Endodermal cell (in vitro differentiated cells): Measurements from ENCODE around the gene SOHLH1. TPM values are rescaled to one million over a fixed set of nuclear protein-coding genes. Genes with fewer than 3 reads are reported as not detected.

Experiments
- DNase-seq: peaks from one replicate; pipeline ENCODE4 v3.0.0-alpha.2; 2017
- H3K27ac ChIP-seq: 2 replicates; pipeline ENCODE4 v1.5.1; 2013; ENCODE audit warnings: mild to moderate bottlenecking, low read depth, low read length, moderate library complexity
- H3K27me3 ChIP-seq: 2 replicates; pipeline ENCODE4 v1.6.1; 2013; ENCODE audit warnings: mild to moderate bottlenecking, low read length, moderate library complexity; ENCODE audit not compliant: insufficient read depth, control insufficient read depth, poor library complexity, severe bottlenecking
- H3K36me3 ChIP-seq: 2 replicates; pipeline ENCODE4 v1.7.0; 2013; ENCODE audit warnings: mild to moderate bottlenecking, low read length, moderate library complexity; ENCODE audit not compliant: control insufficient read depth, insufficient read depth
- H3K4me1 ChIP-seq: one replicate; pipeline ENCODE4 v1.7.0; 2013; ENCODE audit warnings: low read length; ENCODE audit not compliant: control insufficient read depth, insufficient read depth
- H3K4me3 ChIP-seq: 2 replicates; pipeline ENCODE4 v1.5.1; 2013; ENCODE audit warnings: mild to moderate bottlenecking, low read length, moderate library complexity
- H3K9ac ChIP-seq: 2 replicates; pipeline ENCODE4 v1.6.1; 2013; ENCODE audit warnings: mild to moderate bottlenecking, low read length, moderate library complexity; ENCODE audit not compliant: poor library complexity, severe bottlenecking; ENCODE audit errors: extremely low read depth
- H3K9me3 ChIP-seq: 2 replicates; pipeline ENCODE4 v1.6.1; 2013; ENCODE audit warnings: mild to moderate bottlenecking, low read length, moderate library complexity; ENCODE audit not compliant: control insufficient read depth
- H3K27ac Mint-ChIP-seq: 2 replicates; pipeline ENCODE4 v1.8.0; 2020; ENCODE audit warnings: mixed read lengths
- H3K27me3 Mint-ChIP-seq: 2 replicates; pipeline ENCODE4 v1.8.0; 2021; ENCODE audit warnings: mild to moderate bottlenecking, mixed read lengths; ENCODE audit not compliant: insufficient read depth
- H3K36me3 Mint-ChIP-seq: 2 replicates; pipeline ENCODE4 v1.8.0; 2020; ENCODE audit warnings: low read depth, mixed read lengths
- H3K4me1 Mint-ChIP-seq: 2 replicates; pipeline ENCODE4 v1.8.0; 2020; ENCODE audit warnings: mixed read lengths
- H3K4me3 Mint-ChIP-seq: 2 replicates; pipeline ENCODE4 v1.8.0; 2020; ENCODE audit warnings: mild to moderate bottlenecking, moderate library complexity, mixed read lengths
- H3K9me3 Mint-ChIP-seq: 2 replicates; pipeline ENCODE4 v1.8.0; 2020; ENCODE audit warnings: mild to moderate bottlenecking, mixed read lengths
- WGBS, 2 experiments: methylation state at CpG; one replicate each; pipeline versions ENCODE4 v1.1.5 to v1.1.7; 2013; ENCODE audit warnings: missing lambda C conversion rate in 2 of 2, mixed read lengths in 1 of 2; ENCODE audit not compliant: insufficient coverage in 1 of 2, insufficient read length in 1 of 2; 5-methylcytosine and 5-hydroxymethylcytosine counted together
- total RNA-seq, 2 donors: library from RNA; stranded (reverse); fragmentation: NEBNext Ultra II Directional in 1 of 2; extraction: Animal tissue kit (Norgen Biotek cat#: 25700) in 1 of 2; gene quantifications; 2 replicates in 1 of 2; 3 replicates in 1 of 2; pipeline ENCODE4 v1.2.1, GENCODE V29; 2021
- TF ChIP-seq, protein P1 (sequence below): fragments of 200-600 bp; sonication (generic); conservative IDR thresholded peaks from 2 replicates; pipeline ENCODE4 v1.5.0; 2021; ENCODE audit warnings: antibody characterized with exemption, mild to moderate bottlenecking

SOHLH1 gene
- total RNA-seq, 2 donors from 2014 or later = not detected

DNA sequence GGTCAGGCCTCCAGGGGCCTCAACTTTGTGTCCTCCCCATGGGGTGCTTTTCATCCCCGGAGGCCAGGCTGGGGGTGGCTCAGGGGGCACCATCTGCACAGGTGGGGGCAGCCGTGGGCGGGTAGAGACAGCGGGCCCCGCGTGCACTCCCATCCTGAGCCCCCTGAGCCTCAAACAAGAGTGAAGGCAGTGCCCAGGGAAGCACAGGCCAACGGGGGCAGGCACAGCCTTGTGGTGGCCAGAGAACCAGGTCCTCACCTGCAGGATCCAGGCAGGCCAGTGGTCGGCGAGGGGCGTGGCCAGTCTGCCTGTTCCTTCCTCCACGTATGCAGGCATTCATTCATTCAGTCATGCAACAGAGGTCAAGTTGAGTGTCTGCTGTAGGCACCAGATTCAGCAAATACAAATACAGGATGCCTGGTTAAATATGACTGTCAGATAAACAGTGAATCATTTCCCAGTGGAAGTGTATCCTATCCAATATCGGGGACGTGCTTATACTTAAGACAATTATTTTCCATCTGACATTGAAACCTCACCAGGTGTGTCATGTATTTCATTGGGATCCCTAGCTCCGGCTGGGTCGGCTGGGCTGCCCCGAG lies 25.0 kb upstream of the SOHLH1 start:
- no peak for DNase-seq
- no peaks in the 10 kb centered on the region for H3K4me1 ChIP-seq
- Mint-ChIP-seq H3K27me3 (no peaks in the 10 kb centered on the region), H3K9me3 (no peaks in the 10 kb centered on the region), H3K27ac (no peak overlapping the region), H3K36me3 (no peaks in the 10 kb centered on the region), H3K4me1 (no peaks in the 10 kb centered on the region), H3K4me3 (no peak overlapping the region)
- H3K4me3 ChIP-seq = no peak overlapping the region
- H3K27ac ChIP-seq = no peak overlapping the region
- H3K27me3 ChIP-seq = no peaks in the 10 kb centered on the region
- TF ChIP-seq, protein P1, sequence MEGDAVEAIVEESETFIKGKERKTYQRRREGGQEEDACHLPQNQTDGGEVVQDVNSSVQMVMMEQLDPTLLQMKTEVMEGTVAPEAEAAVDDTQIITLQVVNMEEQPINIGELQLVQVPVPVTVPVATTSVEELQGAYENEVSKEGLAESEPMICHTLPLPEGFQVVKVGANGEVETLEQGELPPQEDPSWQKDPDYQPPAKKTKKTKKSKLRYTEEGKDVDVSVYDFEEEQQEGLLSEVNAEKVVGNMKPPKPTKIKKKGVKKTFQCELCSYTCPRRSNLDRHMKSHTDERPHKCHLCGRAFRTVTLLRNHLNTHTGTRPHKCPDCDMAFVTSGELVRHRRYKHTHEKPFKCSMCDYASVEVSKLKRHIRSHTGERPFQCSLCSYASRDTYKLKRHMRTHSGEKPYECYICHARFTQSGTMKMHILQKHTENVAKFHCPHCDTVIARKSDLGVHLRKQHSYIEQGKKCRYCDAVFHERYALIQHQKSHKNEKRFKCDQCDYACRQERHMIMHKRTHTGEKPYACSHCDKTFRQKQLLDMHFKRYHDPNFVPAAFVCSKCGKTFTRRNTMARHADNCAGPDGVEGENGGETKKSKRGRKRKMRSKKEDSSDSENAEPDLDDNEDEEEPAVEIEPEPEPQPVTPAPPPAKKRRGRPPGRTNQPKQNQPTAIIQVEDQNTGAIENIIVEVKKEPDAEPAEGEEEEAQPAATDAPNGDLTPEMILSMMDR = no peak
- WGBS, 2 experiments = 80 to 89% methylated on average over 5 to 16 of the region's 16 CpGs
- no peak overlapping the region for H3K9ac ChIP-seq
- H3K36me3 ChIP-seq = no peaks in the 10 kb centered on the region
- no peaks in the 10 kb centered on the region for H3K9me3 ChIP-seq

DNA sequence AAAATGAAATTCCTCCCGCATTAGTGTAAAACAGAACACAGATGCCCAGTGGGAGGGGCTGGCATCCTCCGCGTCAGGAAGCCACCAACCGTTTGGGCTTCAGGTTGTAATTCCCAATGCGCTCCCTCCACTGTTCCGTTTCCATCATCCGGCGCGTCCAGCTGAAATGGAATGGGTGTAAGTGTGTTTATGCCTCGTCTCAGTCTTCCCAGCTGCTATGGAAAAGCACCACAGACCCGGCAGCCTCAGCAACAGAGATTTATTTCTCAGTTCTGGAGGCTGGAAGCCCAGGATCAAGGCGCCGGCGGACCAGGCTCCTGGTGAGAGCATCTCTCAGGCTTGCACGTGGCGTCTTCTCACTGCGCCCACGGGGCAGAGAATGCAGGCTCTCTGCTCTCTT lies 23.1 kb upstream of the SOHLH1 start:
- no peaks in the 10 kb centered on the region for H3K27me3 Mint-ChIP-seq
- H3K9me3 Mint-ChIP-seq = no peaks in the 10 kb centered on the region
- H3K4me1 Mint-ChIP-seq = no peaks in the 10 kb centered on the region
- H3K27me3 ChIP-seq = no peaks in the 10 kb centered on the region
- no peaks in the 10 kb centered on the region for H3K9me3 ChIP-seq
- no peak overlapping the region for H3K27ac Mint-ChIP-seq
- H3K27ac ChIP-seq = no peak overlapping the region
- no peaks in the 10 kb centered on the region for H3K36me3 Mint-ChIP-seq
- 89 to 91% methylated on average over 15 to 18 of the region's 18 CpGs for WGBS, 2 experiments
- H3K36me3 ChIP-seq = no peaks in the 10 kb centered on the region
- H3K9ac ChIP-seq = no peak overlapping the region
- H3K4me3 ChIP-seq = no peak overlapping the region
- H3K4me3 Mint-ChIP-seq = no peak overlapping the region
- DNase-seq = no peak
- TF ChIP-seq, protein P1 = no peak
- no peaks in the 10 kb centered on the region for H3K4me1 ChIP-seq

DNA sequence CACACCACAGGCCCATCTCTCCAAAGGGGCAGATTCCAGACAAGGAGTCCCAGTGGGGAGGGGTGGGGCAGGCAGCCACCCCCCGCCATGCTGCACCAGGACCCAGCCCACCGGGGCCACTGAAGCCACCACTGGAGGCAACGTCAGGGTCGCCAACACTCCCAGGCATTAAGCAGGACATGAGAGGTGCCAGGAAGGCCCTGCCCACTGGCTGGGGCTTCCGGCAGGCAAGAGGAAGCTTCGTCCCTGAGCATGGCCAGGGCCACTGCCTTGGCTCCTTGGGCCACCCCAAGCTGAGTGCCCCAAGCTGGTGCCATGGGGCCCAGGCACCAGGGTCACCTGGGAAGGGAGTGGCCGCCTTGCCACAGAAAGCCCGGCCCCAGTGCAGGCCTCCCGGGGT lies 20.2 kb upstream of the SOHLH1 start:
- no peak overlapping the region for H3K4me3 Mint-ChIP-seq
- Histone ChIP-seq H3K9me3 (no peaks in the 10 kb centered on the region), H3K4me1 (no peaks in the 10 kb centered on the region), H3K9ac (no peak overlapping the region), H3K36me3 (no peaks in the 10 kb centered on the region), H3K4me3 (no peak overlapping the region), H3K27ac (no peak overlapping the region), H3K27me3 (peaks cover 24% of the 10 kb centered on the region)
- no peaks in the 10 kb centered on the region for H3K9me3 Mint-ChIP-seq
- H3K4me1 Mint-ChIP-seq = no peaks in the 10 kb centered on the region
- no peaks in the 10 kb centered on the region for H3K36me3 Mint-ChIP-seq
- WGBS, 2 experiments = 89 to 91% methylated on average over 6 to 9 of the region's 9 CpGs
- H3K27ac Mint-ChIP-seq = no peak overlapping the region
- peaks cover 18% of the 10 kb centered on the region for H3K27me3 Mint-ChIP-seq
- TF ChIP-seq, protein P1 = no peak
- DNase-seq = no peak
